ENCODE measurements around the gene SPHKAP.

DNA sequence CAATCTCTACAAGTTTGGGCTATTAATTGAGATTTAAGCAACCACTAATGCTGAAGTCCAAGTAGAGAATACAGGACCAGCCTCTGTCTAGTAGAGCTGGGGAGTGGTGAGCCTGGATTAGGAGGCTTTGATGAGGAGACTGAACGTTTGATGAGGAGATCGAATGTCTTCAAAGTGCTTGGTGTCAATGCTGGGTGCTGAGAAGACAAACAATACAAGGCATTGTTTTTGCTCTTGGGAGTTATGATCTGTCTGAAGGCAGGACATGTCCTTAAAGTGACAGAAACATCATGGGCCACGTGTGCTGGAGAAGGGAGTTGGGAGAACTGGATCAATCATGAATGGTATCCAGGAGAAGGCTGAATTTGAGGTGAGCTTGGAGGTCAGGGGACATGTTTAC, 143.6 kb downstream of the SPHKAP start:
- no peak for TF ChIP-seq CTCF (tag by site-specific recombination; IDR thresholded peaks at IDR 0.05)
- no peak for TF ChIP-seq ZNF121 (tag by site-specific recombination; IDR thresholded peaks at IDR 0.05)
- TF ChIP-seq ZNF169 (tag by site-specific recombination; IDR thresholded peaks at IDR 0.05), result no peak
- no peak for TF ChIP-seq ZNF175 (tag by site-specific recombination; IDR thresholded peaks at IDR 0.05)
- TF ChIP-seq ZNF10 (tag by site-specific recombination; IDR thresholded peaks at IDR 0.05), result no peak

All from HEK293 (cell line).